ENCODE results near the gene PRR36. TPM values are rescaled to one million over a fixed set of nuclear protein-coding genes. Genes with fewer than 3 reads are reported as not detected.

PRR36 gene
- total and polyA plus RNA-seq, 7 experiments from 2014 or later = 0.08 to 1.2 (median 0.11) TPM; not detected in 1

GRCh38 chr19:7851623-7852500 lies 22.3 kb downstream of the PRR36 start:
- POLR2A ChIA-PET = interaction anchor here (0.5 to 0.6 kb wide), 2 partner anchors 100 to 1763 kb away, joined by 3 read pairs; no protein-coding TSS in a partner anchor

GRCh38 chr19:7850945-7851622 lies 23.1 kb downstream of the PRR36 start:
- intact Hi-C loops (cut with micrococcal nuclease) = no loop called here
- Histone ChIP-seq H3K27me3 (ENCODE audit: control insufficient read depth in 2 of 2, insufficient read depth in 2 of 2, low read length in 2 of 2) (no peaks in the 10 kb centered on the region), H3K9me3 (ENCODE audit: control insufficient read depth in 2 of 3, low read length in 3 of 3) (no peaks in the 10 kb centered on the region), H3K27ac (ENCODE audit: low read depth, low read length) (no peak overlapping the region), H3K4me3 (ENCODE audit: low read length) (no peak overlapping the region), H3K36me3 (ENCODE audit: control insufficient read depth in 2 of 3, insufficient read depth in 3 of 3, low read length in 3 of 3) (no peaks in the 10 kb centered on the region), H3K4me1 (ENCODE audit: control insufficient read depth in 2 of 2, insufficient read depth in 2 of 2, low read length in 2 of 2) (peaks cover 3 to 7% of the 10 kb centered on the region in 2 donors)
- Mint-ChIP-seq H3K36me3 (no peaks in the 10 kb centered on the region), H3K9me3 (no peaks in the 10 kb centered on the region), H3K27me3 (no peaks in the 10 kb centered on the region), H3K4me1 (peaks cover 0 to 8% (median 5%) of the 10 kb centered on the region in 7 donors), H3K27ac (no peak overlapping the region), H3K4me3 (no peak overlapping the region)
- ChIA-PET POLR2A (no interaction called here), CTCF (interaction anchor here (0.7 kb wide), 2 partner anchors 32 to 1580 kb away, joined by 3 read pairs; no protein-coding TSS in a partner anchor)
- no peak for DNase-seq
- ATAC-seq = no peak

More at GRCh38 chr19:7851623-7852500, 22.3 kb downstream of the PRR36 start:
- Mint-ChIP-seq H3K27me3 (no peaks in the 10 kb centered on the region), H3K4me1 (peaks cover 0 to 8% (median 5%) of the 10 kb centered on the region in 7 donors), H3K36me3 (no peaks in the 10 kb centered on the region), H3K9me3 (peaks cover 0 to 1% (median 0%) of the 10 kb centered on the region in 11 donors), H3K27ac (no peak overlapping the region), H3K4me3 (no peak overlapping the region)
- no peaks in the 10 kb centered on the region for H3K27me3 ChIP-seq (ENCODE audit: control insufficient read depth in 2 of 2, insufficient read depth in 2 of 2, low read length in 2 of 2)
- no peak for DNase-seq
- peaks cover 3 to 7% of the 10 kb centered on the region in 2 donors for H3K4me1 ChIP-seq (ENCODE audit: control insufficient read depth in 2 of 2, insufficient read depth in 2 of 2, low read length in 2 of 2)
- H3K4me3 ChIP-seq (ENCODE audit: low read length) = no peak overlapping the region
- no peaks in the 10 kb centered on the region for H3K9me3 ChIP-seq (ENCODE audit: control insufficient read depth in 2 of 3, low read length in 3 of 3)
- no peak for ATAC-seq
- no peaks in the 10 kb centered on the region for H3K36me3 ChIP-seq (ENCODE audit: control insufficient read depth in 2 of 3, insufficient read depth in 3 of 3, low read length in 3 of 3)
- H3K27ac ChIP-seq (ENCODE audit: low read depth, low read length) = no peak overlapping the region
- CTCF ChIA-PET = interaction anchor here (0.6 to 2.8 kb wide), 8 partner anchors 8 to 690 kb away, joined by 3 to 13 read pairs (median 3); no protein-coding TSS in a partner anchor
- intact Hi-C loops (cut with micrococcal nuclease) = no loop called here

GRCh38 chr19:7850000-7850813 lies 24.0 kb downstream of the PRR36 start:
- H3K36me3 Mint-ChIP-seq = no peaks in the 10 kb centered on the region
- peaks cover 0 to 8% (median 5%) of the 10 kb centered on the region in 7 donors for H3K4me1 Mint-ChIP-seq
- POLR2A ChIA-PET = interaction anchor here (0.5 kb wide), 1 partner anchor 526 kb away, joined by 5 read pairs; no protein-coding TSS in a partner anchor
- intact Hi-C loops (cut with micrococcal nuclease) = no loop called here
- Histone ChIP-seq H3K27ac (ENCODE audit: low read depth, low read length) (no peak overlapping the region), H3K4me1 (ENCODE audit: control insufficient read depth in 2 of 2, insufficient read depth in 2 of 2, low read length in 2 of 2) (peaks cover 3 to 7% of the 10 kb centered on the region in 2 donors), H3K36me3 (ENCODE audit: control insufficient read depth in 2 of 3, insufficient read depth in 3 of 3, low read length in 3 of 3) (no peaks in the 10 kb centered on the region), H3K27me3 (ENCODE audit: control insufficient read depth in 2 of 2, insufficient read depth in 2 of 2, low read length in 2 of 2) (no peaks in the 10 kb centered on the region), H3K9me3 (ENCODE audit: control insufficient read depth in 2 of 3, low read length in 3 of 3) (no peaks in the 10 kb centered on the region), H3K4me3 (ENCODE audit: low read length) (no peak overlapping the region)
- CTCF ChIA-PET = interaction anchor here (0.7 kb wide), 2 partner anchors 33 to 1579 kb away, joined by 3 read pairs; no protein-coding TSS in a partner anchor
- no peaks in the 10 kb centered on the region for H3K9me3 Mint-ChIP-seq
- ATAC-seq = no peak
- H3K27ac Mint-ChIP-seq = no peak overlapping the region
- DNase-seq = no peak
- H3K27me3 Mint-ChIP-seq = no peaks in the 10 kb centered on the region
- H3K4me3 Mint-ChIP-seq = no peak overlapping the region

GRCh38 chr19:7849631-7849999 lies 24.6 kb downstream of the PRR36 start:
- no peaks in the 10 kb centered on the region for H3K27me3 ChIP-seq (ENCODE audit: control insufficient read depth in 2 of 2, insufficient read depth in 2 of 2, low read length in 2 of 2)
- Mint-ChIP-seq H3K9me3 (no peaks in the 10 kb centered on the region), H3K36me3 (no peaks in the 10 kb centered on the region), H3K27me3 (no peaks in the 10 kb centered on the region), H3K4me3 (no peak overlapping the region), H3K4me1 (peaks cover 0 to 8% (median 5%) of the 10 kb centered on the region in 7 donors), H3K27ac (no peak overlapping the region)
- DNase-seq (no peak), ATAC-seq (no peak)
- H3K36me3 ChIP-seq (ENCODE audit: control insufficient read depth in 2 of 3, insufficient read depth in 3 of 3, low read length in 3 of 3) = no peaks in the 10 kb centered on the region
- H3K4me1 ChIP-seq (ENCODE audit: control insufficient read depth in 2 of 2, insufficient read depth in 2 of 2, low read length in 2 of 2) = peaks cover 3 to 7% of the 10 kb centered on the region in 2 donors
- ChIA-PET CTCF (no interaction called here), POLR2A (no interaction called here)
- H3K27ac ChIP-seq (ENCODE audit: low read depth, low read length) = no peak overlapping the region
- no peaks in the 10 kb centered on the region for H3K9me3 ChIP-seq (ENCODE audit: control insufficient read depth in 2 of 3, low read length in 3 of 3)
- H3K4me3 ChIP-seq (ENCODE audit: low read length) = no peak overlapping the region
- intact Hi-C loops (cut with micrococcal nuclease) = no loop called here

- Mint-ChIP-seq H3K4me3 (no peak overlapping the region), H3K36me3 (no peaks in the 10 kb centered on the region), H3K27me3 (no peaks in the 10 kb centered on the region), H3K27ac (no peak overlapping the region), H3K9me3 (no peaks in the 10 kb centered on the region), H3K4me1 (peaks cover 0 to 8% (median 5%) of the 10 kb centered on the region in 7 donors)
- ChIA-PET POLR2A (no interaction called here), CTCF (interaction anchor here (0.7 to 1.1 kb wide), 2 partner anchors 13 to 1472 kb away, joined by 3 read pairs; no protein-coding TSS in a partner anchor)
- peaks cover 3 to 7% of the 10 kb centered on the region in 2 donors for H3K4me1 ChIP-seq (ENCODE audit: control insufficient read depth in 2 of 2, insufficient read depth in 2 of 2, low read length in 2 of 2)
- H3K9me3 ChIP-seq (ENCODE audit: control insufficient read depth in 2 of 3, low read length in 3 of 3) = no peaks in the 10 kb centered on the region
- H3K36me3 ChIP-seq (ENCODE audit: control insufficient read depth in 2 of 3, insufficient read depth in 3 of 3, low read length in 3 of 3) = no peaks in the 10 kb centered on the region
- DNase-seq = no peak
- ATAC-seq = no peak
- no peak overlapping the region for H3K4me3 ChIP-seq (ENCODE audit: low read length)
- no peaks in the 10 kb centered on the region for H3K27me3 ChIP-seq (ENCODE audit: control insufficient read depth in 2 of 2, insufficient read depth in 2 of 2, low read length in 2 of 2)
- no peak overlapping the region for H3K27ac ChIP-seq (ENCODE audit: low read depth, low read length)
- intact Hi-C loops (cut with micrococcal nuclease) = no loop called here
Observed at GRCh38 chr19:7848779-7849457, 25.3 kb downstream of the PRR36 start.

GRCh38 chr19:7847664-7848063 lies 26.5 kb downstream of the PRR36 start:
- H3K4me3 Mint-ChIP-seq = no peak overlapping the region
- POLR2A ChIA-PET = no interaction called here
- CTCF ChIA-PET = interaction anchor here (0.7 kb wide), 1 partner anchor 80 kb away, joined by 3 read pairs; no protein-coding TSS in a partner anchor
- intact Hi-C loops (cut with micrococcal nuclease) = no loop called here
- H3K36me3 Mint-ChIP-seq = no peaks in the 10 kb centered on the region
- DNase-seq (no peak), ATAC-seq (no peak)
- no peak overlapping the region for H3K27ac ChIP-seq (ENCODE audit: low read depth, low read length)
- H3K9me3 ChIP-seq (ENCODE audit: control insufficient read depth in 2 of 3, low read length in 3 of 3) = no peaks in the 10 kb centered on the region
- no peak overlapping the region for H3K4me3 ChIP-seq (ENCODE audit: low read length)
- H3K36me3 ChIP-seq (ENCODE audit: control insufficient read depth in 2 of 3, insufficient read depth in 3 of 3, low read length in 3 of 3) = no peaks in the 10 kb centered on the region
- no peaks in the 10 kb centered on the region for H3K9me3 Mint-ChIP-seq
- H3K27me3 Mint-ChIP-seq = no peaks in the 10 kb centered on the region
- H3K4me1 ChIP-seq (ENCODE audit: control insufficient read depth in 2 of 2, insufficient read depth in 2 of 2, low read length in 2 of 2) = no peaks in the 10 kb centered on the region
- H3K4me1 Mint-ChIP-seq = no peaks in the 10 kb centered on the region
- H3K27ac Mint-ChIP-seq = no peak overlapping the region
- no peaks in the 10 kb centered on the region for H3K27me3 ChIP-seq (ENCODE audit: control insufficient read depth in 2 of 2, insufficient read depth in 2 of 2, low read length in 2 of 2)
